DND-41 (cell line): ENCODE data around the gene TMEM266.

ENCODE experiments used
- ATAC-seq: fragments of 200-7000 bp; cut with Tn5 transposase; 3 replicates; pipeline ENCODE4 v1.9.1; 2021; ENCODE audit warnings: low read depth; ENCODE audit not compliant: insufficient read depth
- DNase-seq: peaks from one replicate; pipeline ENCODE4 v3.0.0-alpha.2; 2020
- H2AFZ ChIP-seq: 2 replicates; pipeline ENCODE4 v1.6.0; 2012; ENCODE audit warnings: low read depth, low read length
- H3K27ac ChIP-seq: 2 replicates; pipeline ENCODE4 v1.5.1; 2012; ENCODE audit warnings: low read length, inconsistent platforms
- H3K27me3 ChIP-seq: fragments of 200-600 bp; sonication (generic); 2 replicates; pipeline ENCODE4 v1.6.0; 2012; ENCODE audit warnings: low read length, mild to moderate bottlenecking, inconsistent platforms; ENCODE audit not compliant: insufficient read depth, poor library complexity
- H3K36me3 ChIP-seq: 2 replicates; pipeline ENCODE4 v1.5.1; 2012; ENCODE audit warnings: low read length, inconsistent platforms; ENCODE audit not compliant: insufficient read depth
- H3K4me1 ChIP-seq: 2 replicates; pipeline ENCODE4 v1.5.1; 2012; ENCODE audit warnings: mild to moderate bottlenecking, low read length; ENCODE audit not compliant: insufficient read depth
- H3K4me2 ChIP-seq: 2 replicates; pipeline ENCODE4 v1.6.0; 2012; ENCODE audit warnings: mild to moderate bottlenecking, moderate library complexity, low read length, inconsistent platforms; ENCODE audit not compliant: insufficient read depth
- H3K4me3 ChIP-seq, 2 experiments: fragments of 200-600 bp in 1 of 2; shearing (Covaris generic) in 1 of 2; 2 replicates each; pipeline ENCODE4 v1.5.1; 2012 to 2016; ENCODE audit warnings: inconsistent platforms in 2 of 2, low read length in 2 of 2, mild to moderate bottlenecking in 2 of 2, low read depth in 1 of 2, moderate library complexity in 1 of 2
- H3K79me2 ChIP-seq: 2 replicates; pipeline ENCODE4 v1.6.0; 2012; ENCODE audit warnings: low read length, inconsistent platforms; ENCODE audit not compliant: insufficient read depth
- H3K9ac ChIP-seq: 2 replicates; pipeline ENCODE4 v1.6.0; 2012; ENCODE audit warnings: low read depth, mild to moderate bottlenecking, inconsistent platforms, low read length, moderate library complexity
- H3K9me3 ChIP-seq: 2 replicates; pipeline ENCODE4 v1.5.1; 2012; ENCODE audit warnings: low read length, moderate library complexity, mild to moderate bottlenecking, inconsistent platforms; ENCODE audit not compliant: insufficient read depth, severe bottlenecking
- H4K20me1 ChIP-seq: 2 replicates; pipeline ENCODE4 v1.6.0; 2012; ENCODE audit warnings: low read length; ENCODE audit not compliant: insufficient read depth
- CTCF ChIP-seq: IDR thresholded peaks from 2 replicates; pipeline ENCODE4 v1.5.1; 2012; ENCODE audit warnings: borderline replicate concordance, low read length, moderate library complexity, mild to moderate bottlenecking; ENCODE audit not compliant: poor library complexity, severe bottlenecking; ENCODE audit errors: extremely low read depth
- EZH2 ChIP-seq: IDR thresholded peaks from 3 replicates; pipeline ENCODE4 v1.6.1; 2012; ENCODE audit warnings: borderline replicate concordance, low read depth, mild to moderate bottlenecking, moderate library complexity, low read length, inconsistent platforms; ENCODE audit not compliant: severe bottlenecking

TMEM266 gene

GRCh38 chr15:76056931-76057330 lies 2.9 kb upstream of the TMEM266 start:
- ATAC-seq (no peak), DNase-seq (no peak)
- no peak overlapping the region for H3K4me3 ChIP-seq
- H3K4me1 ChIP-seq, result peaks cover 19% of the 10 kb centered on the region
- no peak overlapping the region for H3K4me2 ChIP-seq
- H3K9me3 ChIP-seq, result no peaks in the 10 kb centered on the region
- no peaks in the 10 kb centered on the region for H3K79me2 ChIP-seq
- H3K9ac ChIP-seq, result no peak overlapping the region
- H3K27ac ChIP-seq, result no peak overlapping the region
- peaks cover 44% of the 10 kb centered on the region for H3K27me3 ChIP-seq
- H4K20me1 ChIP-seq, result no peaks in the 10 kb centered on the region
- H3K36me3 ChIP-seq, result no peaks in the 10 kb centered on the region
- no peak overlapping the region for H2AFZ ChIP-seq
- TF ChIP-seq EZH2 (no peak), CTCF (no peak)

GRCh38 chr15:76057332-76058000 lies 2.3 kb upstream of the TMEM266 start:
- H3K4me1 ChIP-seq, result peaks cover 19% of the 10 kb centered on the region
- H3K4me3 ChIP-seq, result no peak overlapping the region
- H3K79me2 ChIP-seq, result no peaks in the 10 kb centered on the region
- no peaks in the 10 kb centered on the region for H3K9me3 ChIP-seq
- H3K36me3 ChIP-seq, result no peaks in the 10 kb centered on the region
- no peak overlapping the region for H3K4me2 ChIP-seq
- no peaks in the 10 kb centered on the region for H4K20me1 ChIP-seq
- H3K27me3 ChIP-seq, result peaks cover 46% of the 10 kb centered on the region
- no peak for ATAC-seq
- peak; percentile 79 for TF ChIP-seq CTCF
- TF ChIP-seq EZH2, result no peak
- DNase-seq, result peak; percentile 35
- H2AFZ ChIP-seq, result peak overlapping the region; percentile 52
- no peak overlapping the region for H3K27ac ChIP-seq
- no peak overlapping the region for H3K9ac ChIP-seq

GRCh38 chr15:76058714-76059319 lies 968 bp upstream of the TMEM266 start:
- DNase-seq, result no peak
- no peaks in the 10 kb centered on the region for H3K9me3 ChIP-seq
- H3K4me3 ChIP-seq, result peak overlapping the region in 1 of 2 experiments; percentile 46; a peak in 2 of 4 replicates
- H4K20me1 ChIP-seq, result no peaks in the 10 kb centered on the region
- no peaks in the 10 kb centered on the region for H3K79me2 ChIP-seq
- peaks cover 51% of the 10 kb centered on the region for H3K27me3 ChIP-seq
- no peak for TF ChIP-seq EZH2
- TF ChIP-seq CTCF, result peak; percentile 4
- no peak overlapping the region for H3K9ac ChIP-seq
- no peaks in the 10 kb centered on the region for H3K36me3 ChIP-seq
- H2AFZ ChIP-seq, result no peak overlapping the region
- H3K27ac ChIP-seq, result no peak overlapping the region
- H3K4me2 ChIP-seq, result peak overlapping the region; percentile 66
- ATAC-seq, result no peak
- H3K4me1 ChIP-seq, result peaks cover 19% of the 10 kb centered on the region
